Stromal cell of bone marrow (primary cell): ENCODE data around the gene ARHGAP45.
"Not testable (repeated sequence)": the region's sequence is repeated elsewhere in the genome, so short reads cannot be mapped to it uniquely, and the experiment has no call there.

Experiments
- DNase-seq: peaks from one replicate; pipeline ENCODE4 v3.0.0-alpha.2; 2012; ENCODE audit warnings: low read depth

Gene ARHGAP45

GRCh38 chr19:1116726-1117581 is 50.0 kb downstream of the ARHGAP45 start:
- no peak for DNase-seq

GRCh38 chr19:1117654-1118053 is 50.7 kb downstream of the ARHGAP45 start:
- DNase-seq = no peak

- no peak for DNase-seq
Measured at GRCh38 chr19:1118999-1119398, 52.0 kb downstream of the ARHGAP45 start.

DNA sequence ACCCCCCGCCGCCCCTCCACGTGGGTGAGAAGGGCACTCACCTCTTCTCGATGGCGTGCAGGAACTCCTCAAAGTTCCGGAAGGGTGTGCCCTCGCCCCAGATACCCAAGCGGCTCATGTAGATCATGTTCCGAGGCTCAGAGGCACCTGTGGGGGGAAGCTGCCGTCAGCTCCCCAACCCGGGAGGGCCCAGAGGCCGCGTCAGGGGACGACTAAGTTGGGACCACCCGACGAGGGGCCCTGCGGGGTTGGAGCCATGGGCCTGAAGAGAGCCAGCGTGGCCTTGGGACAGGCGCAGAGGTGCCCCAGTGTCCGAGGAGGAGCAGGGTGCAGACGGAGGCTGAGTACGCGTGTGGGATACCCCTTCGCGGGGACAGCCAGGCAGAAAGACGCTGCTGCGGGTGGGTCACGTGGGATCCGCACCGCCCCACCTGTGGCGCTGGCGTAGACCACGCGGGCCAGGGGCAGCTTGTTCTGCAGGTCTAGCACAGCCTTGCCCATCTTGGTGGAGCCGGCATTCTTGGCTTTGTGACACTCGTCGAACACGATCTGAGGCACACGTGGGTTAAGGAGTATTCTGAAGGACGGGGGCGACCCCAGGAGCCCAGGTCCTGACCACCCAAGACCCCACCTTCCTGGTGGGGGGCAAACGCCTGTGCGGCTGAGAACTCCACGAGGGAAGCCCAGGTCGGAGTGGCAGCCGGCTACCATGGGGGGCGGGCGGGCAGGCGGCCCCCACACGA is 52.7 kb downstream of the ARHGAP45 start:
- DNase-seq = no peak

DNA sequence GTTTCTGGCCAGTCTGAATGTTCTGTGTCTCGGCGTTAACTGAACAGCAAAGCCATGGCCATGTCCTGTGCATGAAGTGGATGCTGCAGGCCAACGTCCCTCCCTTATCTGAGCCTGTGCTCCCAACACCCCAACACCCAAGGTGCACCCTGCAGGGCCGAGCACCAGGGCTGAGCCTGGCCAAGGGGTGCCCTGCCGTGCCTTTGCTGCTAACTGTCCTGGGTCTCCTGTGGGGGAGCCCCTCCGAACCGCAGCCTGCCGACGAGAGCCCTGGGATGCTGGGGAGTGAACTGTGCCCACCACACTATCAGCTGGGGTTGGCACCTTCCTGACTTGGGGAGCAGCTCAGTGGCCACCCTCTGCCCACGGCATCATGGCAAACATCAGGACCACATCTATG is 54.4 kb downstream of the ARHGAP45 start:
- no peak for DNase-seq

- no peak for DNase-seq
Measured at GRCh38 chr19:1122021-1122971, 55.3 kb downstream of the ARHGAP45 start.

DNA sequence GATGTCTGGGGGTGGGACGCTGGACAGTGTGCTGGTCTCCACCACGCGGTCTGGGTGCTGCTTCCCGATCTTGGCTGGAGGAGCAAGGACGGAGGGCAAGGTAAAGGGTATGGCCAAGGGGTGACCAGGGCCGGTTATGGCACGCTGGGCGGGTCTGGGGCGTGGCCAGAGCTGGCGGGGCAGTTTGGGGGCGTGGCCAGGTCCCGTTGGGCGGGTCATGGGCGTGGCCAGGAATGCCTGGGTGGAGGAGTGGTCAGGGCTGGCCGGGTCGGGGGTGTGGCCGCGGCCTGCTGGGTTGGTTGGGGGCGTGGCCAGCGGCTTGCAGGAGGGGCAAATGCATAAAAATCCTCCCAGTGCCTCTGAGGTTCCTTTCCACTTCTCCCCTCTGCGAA is 56.0 kb downstream of the ARHGAP45 start:
- no peak for DNase-seq

DNA sequence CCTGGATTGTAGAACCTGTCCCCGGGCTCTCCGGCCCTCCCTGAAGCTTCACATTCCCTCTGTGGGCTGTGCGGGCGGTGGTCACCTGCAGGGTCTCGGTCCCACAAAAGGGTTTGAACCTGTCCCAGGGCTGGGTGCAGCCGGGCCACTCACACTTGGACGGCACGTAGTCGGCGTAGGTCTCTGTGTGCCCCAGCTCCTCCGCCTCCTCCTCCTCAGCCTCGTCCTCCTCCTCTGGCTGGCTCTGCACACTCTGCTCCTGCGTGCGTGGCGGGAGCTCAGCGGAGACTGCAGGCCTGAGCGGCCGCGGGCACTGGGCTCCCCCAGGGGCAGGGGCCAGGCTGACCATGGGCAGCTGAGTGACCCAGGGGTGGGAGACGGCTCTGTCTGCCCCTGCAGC is 56.4 kb downstream of the ARHGAP45 start:
- no peak for DNase-seq

- DNase-seq = no peak
Measured at GRCh38 chr19:1123885-1124677, 57.1 kb downstream of the ARHGAP45 start.

DNA sequence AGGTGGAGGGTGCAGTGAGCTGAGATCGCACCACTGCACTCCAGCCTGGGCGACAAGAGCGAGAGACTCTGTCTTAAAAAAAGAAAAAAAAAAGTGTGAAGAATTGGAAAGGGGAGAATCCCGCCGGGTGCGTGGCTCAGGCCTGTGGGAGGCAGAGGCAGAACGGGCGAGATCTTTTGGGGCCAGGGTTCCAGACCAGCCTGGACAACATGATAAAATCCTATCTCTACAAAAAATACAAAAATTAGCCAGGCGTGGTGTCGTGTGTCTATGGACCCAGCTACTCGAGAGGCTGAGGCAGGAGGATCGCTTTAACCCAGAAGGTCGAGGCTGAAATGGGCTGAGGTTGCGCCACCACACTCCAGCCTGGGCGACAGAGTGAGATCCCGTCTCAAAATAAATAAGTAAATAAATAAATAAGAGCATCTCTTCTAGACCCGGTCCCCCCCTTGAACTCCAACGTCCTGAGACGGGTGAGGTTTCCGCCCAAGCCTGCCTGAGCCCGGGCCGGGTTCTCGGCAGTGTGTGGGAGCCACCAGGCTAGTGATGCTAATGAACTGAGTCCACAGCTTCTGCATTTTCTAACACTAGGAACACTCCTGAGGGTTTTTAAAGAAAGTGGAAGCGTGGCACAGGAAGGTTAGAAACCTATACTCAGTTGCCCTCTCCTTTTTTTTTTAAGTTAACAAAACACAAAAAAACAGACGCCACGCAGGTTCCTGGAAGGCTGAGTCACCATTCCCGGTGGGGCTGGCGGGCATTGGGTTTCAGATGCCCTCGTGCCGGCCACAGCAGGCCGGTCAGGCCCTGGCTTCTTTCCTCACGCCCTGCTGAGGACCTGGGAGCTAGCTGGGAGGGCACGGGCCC is 58.9 kb downstream of the ARHGAP45 start:
- peak; percentile 63 for DNase-seq

DNA sequence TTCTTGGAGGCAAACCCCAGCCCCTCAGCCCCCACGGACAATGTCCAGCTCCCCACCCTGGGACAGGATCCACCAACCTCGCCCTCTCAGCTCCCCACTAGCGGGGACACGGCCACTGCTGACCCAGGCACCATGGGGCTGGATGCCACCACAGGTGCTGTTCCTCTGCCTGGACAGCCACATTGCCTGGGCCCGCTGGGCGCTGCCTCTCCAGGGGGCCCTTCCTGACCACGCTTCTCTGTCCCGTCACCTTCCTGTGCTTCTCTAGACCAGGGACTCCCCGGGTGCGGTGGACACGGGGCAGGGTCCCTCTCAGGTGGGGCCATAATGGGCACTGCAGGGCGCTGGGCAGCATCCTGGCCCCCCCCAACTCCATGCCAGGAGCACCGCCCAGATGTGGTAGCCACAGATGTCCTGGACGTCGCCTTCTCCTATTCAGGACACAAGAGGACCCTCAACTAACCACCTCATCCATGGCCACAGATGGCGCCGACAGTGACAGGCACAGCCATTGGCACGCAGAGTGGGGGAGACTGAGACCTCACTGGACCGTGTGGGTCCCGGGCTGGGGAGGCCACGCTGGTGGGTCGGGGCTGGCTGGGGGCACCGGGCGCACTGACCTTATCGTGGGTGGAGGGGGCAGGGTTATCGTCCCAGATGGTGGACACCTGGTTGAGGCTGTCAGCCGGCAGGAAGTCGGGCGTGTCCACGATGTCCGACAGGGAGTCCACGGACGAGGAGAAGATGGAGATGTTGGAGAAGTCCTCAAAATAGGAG is 60.2 kb downstream of the ARHGAP45 start:
- no peak for DNase-seq

GRCh38 chr19:1128106-1128505 is 61.1 kb downstream of the ARHGAP45 start:
- DNase-seq = no peak

DNA sequence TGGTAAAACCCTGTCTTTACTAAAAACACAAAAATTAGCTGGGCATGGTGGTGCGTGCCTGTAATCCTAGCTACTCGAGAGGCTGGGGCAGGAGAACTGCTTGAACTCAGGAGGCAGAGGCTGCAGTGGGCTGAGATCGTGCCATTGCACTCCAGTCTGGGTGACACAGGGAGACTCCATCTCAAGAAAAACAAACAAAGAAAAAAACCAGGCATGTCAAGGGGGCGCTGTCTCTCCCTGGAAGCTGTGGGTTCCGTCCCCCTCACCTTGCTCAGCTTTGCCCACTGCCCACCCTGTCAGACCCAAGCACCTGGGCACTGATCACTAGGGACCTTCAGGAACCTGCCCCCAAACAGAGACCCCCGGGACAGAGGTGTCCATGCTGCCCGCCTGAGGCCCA is 62.1 kb downstream of the ARHGAP45 start:
- DNase-seq = not testable (repeated sequence)

DNA sequence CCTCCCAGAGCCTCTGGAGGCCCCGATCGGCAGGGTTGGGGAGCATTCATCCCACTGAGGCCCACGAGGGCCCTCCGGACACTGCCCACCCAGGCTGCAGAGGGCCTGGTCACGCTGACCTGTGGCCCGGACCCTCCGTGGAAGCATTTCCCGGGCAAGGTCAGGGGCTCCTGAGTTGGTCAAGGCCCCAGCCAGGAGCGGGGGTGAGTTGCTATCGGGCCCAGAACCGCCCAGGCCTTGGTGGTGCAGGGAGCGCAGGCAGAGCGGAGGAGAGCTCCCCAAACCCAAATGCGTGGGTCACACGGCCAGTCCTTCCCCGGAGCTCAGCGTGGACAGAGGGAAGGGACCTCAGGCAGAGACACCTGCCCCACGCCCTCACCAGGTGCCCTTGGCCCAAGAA is 62.6 kb downstream of the ARHGAP45 start:
- DNase-seq = no peak

GRCh38 chr19:1130771-1131717 is 64.1 kb downstream of the ARHGAP45 start:
- DNase-seq = no peak

DNA sequence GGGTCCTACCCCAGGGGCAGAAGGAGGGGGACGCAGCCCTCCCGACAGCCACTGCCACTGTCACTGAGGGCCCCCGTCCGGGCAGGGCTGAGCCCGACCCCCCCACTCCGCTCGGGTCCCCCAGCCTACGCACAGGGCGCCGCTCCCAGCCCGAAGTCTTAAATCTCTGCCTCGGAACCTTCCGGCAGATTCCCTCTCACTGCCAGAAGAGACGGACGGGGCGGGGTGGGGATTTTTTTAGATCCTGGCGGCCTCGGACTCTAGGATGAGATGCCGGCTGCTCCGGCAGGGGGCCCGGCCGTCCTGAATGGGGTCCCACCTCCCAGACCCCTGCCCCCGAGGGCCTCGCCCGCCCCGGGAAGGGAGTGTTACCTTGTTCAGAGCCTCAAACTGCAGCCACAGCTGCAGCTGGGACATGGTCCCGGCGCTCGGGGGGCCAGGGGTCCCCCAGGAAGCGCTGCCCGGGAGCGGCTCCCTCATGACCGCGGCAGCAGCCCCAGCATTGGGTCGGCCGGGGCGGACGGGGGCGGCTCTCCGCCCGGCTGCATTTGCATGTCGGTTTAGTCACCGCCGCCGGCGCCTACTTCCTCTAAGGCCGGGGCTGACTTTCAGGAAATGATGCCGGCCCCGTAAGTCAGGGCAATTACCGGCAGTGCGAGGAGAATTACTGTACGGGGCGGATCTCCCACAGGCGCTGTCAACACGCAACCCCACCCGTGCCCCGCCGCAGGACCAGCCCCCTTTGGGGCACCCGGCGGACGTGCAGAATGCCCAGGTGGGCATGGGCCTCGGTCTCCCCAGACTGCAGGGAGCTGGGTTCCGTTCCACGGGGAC is 65.0 kb downstream of the ARHGAP45 start:
- DNase-seq = peak; percentile 90

DNA sequence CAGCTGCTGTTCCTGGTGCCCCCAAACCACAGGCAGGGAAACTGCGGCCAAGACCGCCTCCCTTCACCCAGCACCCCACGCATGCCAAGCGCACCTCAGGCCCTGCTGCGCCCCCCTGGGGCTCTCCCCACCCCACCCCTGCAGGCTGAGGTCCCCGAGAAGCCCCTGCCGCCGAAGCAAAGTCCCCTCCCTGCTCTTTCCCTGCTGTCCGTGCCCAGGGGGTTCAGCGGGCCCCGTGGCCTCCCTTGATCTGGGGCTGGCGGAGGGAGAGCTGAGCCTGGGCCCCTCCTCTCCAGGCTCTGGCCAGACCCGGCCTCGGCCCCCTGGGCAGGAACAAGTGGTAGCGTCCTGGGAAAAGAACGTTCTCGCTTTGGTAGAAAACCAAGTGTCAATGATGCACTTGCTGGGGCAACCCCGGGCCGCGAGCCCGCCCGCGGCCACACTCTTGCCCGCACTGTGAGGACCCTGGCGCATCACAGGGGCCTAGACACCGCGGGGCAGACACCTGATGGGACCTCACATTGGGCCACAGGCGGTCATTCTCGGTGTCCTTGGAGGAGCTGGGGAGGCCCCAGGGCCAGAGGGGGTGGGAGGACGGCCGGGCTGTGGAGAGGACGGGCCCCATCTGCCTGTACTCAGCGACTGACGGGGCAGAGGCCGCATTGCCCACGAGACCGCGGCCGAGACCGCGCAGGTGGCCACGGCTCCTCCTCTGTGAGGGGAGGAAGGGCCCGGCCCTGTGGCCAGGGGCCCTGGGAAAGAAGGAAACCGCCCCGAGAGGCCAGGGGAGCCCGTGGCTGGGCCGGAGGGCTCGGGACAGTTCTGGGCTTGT is 65.8 kb downstream of the ARHGAP45 start:
- DNase-seq = no peak
